ENCODE measurements around the gene SULT4A1.
"Not testable (repeated sequence)": the region's sequence is repeated elsewhere in the genome, so short reads cannot be mapped to it uniquely, and the experiment has no call there.

SULT4A1 gene

DNA sequence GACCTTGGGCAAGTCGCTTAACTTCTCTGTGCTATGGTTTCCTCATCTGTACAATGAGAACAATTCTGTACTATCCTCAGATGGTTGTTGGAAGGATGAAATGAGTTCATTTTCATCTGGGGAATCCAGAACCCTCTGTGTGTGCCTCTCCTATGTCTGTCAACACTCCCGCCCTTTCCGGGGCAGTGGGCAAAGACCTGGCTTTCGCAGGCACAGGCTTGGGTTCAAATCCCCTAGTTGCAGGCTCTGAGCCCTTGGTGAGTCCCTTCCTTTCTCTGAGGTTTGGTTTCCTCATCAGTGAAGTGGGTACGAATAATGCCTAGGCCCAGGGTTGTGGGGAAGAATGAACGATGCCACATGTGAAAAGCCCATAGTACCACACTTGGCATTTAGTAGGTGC, 23.5 kb upstream of the SULT4A1 start:
- DNase-seq, result no peak

DNA sequence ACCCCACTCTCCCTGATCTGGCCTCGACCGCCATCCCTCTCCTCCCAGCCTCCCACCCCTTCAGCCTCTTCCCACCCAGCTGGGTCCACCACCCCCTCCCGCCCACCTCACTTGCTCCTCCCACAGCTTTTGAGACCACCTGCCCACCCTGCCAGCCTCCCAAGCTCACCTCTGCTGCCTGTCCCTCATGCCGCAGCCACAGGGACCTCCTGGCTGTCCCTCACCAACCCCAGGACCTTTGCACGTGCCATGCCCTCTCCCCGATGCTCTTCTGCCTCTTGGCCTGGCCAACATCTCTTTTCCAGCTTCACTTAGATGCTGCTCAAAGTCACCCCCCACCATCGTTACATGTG, 23.0 kb upstream of the SULT4A1 start:
- no peak for DNase-seq

DNA sequence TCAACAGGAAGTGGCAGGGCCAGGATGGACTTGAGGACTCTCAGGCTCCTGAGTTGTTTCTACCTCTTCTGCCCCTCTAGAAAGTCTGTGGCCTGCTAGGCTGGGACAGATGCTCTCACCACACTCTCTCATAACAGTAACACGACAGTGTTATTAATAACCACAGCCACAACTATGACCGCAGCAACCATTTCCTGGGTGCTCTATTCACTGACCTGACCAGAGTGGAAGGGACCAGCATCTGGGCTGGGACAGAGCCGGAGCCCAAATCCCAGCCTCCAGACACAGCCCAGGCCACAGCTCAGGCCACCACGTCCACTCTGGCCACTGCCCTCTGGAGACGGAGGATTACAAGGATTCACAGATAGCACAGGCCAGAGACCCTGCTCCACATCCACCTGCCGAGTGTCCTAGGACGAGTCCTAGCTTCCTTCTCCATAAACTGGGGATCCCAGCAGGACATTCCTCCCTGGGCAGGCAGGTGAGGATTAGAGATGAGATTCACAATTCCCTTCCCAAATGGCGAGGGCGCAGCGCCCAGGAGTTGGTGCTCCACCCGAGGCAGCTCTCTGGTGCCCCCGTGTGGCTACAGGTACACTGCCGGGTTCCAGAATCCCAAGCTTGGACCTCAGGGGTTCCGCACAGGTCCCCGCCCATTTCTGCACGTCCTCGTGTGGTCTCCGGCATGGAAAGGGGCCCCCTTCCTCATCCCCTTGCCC, 22.4 kb upstream of the SULT4A1 start:
- peak; percentile 69 for DNase-seq

DNA sequence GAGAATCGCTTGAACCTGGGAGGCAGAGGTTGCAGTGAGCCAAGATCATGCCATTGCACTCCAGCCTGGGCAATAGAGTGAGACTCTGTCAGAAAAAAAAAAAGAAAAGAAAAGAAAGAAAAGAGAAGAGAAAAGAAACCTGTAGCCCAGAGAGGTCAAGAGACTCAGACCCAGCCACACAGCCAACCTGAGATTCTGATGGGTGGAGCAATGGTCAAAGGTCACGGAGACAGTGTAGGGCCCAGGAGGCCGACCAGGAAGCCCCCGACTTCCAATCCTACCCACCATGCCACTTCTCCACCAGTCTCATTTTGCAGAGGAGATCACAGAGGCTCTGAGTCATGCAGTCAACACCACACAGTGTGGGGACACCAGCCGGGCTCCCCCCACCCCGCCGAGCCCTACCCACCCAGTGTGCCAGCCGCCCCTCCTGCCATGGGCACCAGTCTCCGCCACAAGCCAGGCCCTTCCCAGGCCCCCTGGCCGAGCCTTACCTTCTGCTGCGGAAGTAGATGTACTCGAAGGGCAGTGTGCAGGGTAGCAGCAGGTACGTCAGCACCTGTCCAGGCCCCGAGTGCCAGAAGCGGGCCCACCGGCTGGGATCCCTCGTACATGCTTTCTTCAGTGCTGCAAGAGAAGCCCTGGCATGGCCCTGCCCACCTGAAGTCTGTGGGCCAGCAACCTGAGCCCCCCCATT, 21.6 kb upstream of the SULT4A1 start:
- DNase-seq, result no peak

DNA sequence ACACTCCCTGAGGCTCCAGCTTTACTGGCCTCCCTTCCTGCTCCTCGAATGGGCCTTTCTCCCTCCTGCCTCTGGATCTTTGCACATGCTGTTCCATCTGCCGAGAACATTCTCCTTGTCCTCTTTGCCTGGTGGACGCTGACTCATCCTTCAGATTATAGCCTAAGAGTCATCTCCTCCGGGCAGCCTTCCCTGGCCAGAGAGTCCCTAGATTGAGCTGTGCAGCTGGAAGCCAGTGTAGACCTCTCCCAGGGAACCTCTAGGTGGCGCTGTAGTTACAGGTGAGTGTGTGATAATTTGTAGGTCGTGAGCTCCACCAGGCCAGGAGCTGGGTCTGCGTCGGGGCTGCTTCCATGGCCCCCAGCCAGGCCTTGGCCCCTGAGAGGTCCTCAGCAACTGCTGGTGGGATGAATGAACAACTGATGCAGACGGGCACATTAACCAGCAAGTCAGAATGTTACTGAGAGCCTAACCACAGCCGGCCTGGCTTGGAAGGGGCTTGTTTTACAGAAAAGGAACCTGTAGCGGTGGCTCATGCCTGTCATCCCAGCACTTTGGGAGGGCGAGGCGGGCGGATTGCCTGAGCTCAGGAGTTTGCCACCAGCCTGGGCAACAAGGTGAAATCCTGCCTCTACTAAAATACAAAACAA, 20.8 kb upstream of the SULT4A1 start:
- peak; percentile 91 for DNase-seq

DNA sequence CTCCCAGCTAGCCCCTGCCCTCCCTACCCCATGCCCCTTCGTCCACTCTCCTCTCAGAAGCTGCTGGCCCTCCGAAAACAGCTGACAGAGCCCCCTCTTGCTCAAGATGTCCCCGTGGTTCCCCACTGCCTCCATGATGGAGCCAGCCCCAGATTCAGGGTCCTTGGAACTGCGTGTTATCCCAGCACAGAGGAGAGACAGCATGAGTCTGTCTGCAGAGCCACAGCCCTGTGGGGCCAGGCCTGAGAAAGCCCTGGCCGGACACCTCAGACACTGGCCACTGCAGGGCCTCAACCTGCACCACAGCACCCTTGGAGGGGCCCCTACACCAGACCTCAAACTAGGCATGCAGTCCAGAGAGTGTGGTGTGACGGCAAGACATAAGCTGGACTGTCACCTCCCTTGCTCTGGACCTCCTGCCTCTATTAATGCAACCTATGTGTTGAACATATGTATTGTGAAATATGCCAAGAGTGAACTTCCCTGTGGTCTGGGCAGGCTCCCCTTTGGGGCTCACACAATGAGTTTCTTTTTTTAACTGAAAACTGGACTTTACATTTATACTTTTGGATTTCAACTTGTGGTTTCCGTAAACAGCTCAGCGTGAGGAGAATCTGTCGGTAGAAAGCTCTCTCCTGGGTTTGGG, 19.9 kb upstream of the SULT4A1 start:
- DNase-seq, result no peak

DNA sequence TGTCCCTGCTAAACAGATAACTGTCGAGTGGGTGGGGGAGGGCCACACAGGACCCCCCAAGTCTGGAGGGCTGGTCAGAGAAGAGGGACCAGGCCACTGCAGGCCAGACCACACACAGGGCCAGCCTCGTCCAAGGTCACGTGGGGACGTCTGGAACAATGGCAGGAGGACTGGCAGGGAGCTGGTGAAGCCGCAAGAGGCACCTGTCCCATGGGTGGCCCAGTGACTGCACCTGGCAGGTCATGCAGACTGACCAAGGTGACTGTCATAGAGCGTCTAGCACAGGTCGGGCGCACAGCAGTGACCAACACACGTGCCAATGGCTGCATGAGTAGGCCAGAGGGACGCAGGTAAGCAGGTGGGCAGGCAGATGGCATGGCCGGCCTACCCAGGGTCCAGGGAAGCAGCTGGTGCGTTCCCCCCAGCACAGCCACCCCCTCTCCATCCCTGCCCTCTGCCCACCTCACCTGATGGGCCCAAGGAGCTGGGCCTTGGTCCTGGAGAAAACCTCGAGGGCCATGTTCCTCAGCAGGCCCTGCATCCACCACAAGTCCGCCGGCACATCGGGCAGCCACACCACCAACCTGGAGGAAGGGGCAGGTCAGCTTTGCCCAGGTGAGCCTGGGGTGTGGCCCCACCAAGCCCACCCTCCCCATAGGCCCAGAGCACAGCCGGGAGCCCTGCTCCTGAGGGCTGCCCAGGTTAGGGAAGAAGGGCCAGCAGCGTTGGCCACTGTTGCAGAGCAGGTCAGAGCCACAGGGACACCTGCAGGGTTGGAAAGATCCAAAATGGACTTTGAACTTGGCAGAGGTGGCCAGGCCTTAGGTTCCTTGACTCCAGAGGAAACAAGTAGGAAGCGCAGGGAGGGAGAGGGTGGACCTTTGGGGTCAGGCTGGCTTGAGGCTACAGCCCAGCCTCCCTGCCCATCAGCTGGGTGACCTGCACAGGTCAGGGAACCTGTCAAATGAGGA, 19.1 kb upstream of the SULT4A1 start:
- DNase-seq, result no peak

DNA sequence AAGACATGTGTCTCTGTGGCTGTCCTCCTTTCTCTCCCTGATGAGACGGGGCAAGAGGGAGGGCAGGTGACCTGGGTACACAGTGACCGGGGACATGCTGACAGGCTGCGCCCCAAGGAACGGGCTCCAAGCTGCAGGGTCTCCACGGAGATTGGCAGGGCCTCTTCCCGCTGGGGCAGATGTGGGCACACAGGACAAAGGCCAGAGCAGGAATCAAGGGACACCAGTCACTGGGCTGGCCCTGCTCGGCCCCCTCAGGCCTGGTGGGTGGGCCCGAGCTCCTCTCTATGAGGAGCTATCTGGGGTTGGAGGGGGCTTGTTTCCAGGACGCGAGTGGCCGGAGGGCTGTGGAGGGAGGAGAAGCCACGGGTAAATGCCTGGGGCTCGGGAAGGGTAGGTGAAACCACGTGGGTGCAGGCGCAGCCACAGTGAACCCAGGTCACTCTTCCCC, 18.3 kb upstream of the SULT4A1 start:
- no peak for DNase-seq

DNA sequence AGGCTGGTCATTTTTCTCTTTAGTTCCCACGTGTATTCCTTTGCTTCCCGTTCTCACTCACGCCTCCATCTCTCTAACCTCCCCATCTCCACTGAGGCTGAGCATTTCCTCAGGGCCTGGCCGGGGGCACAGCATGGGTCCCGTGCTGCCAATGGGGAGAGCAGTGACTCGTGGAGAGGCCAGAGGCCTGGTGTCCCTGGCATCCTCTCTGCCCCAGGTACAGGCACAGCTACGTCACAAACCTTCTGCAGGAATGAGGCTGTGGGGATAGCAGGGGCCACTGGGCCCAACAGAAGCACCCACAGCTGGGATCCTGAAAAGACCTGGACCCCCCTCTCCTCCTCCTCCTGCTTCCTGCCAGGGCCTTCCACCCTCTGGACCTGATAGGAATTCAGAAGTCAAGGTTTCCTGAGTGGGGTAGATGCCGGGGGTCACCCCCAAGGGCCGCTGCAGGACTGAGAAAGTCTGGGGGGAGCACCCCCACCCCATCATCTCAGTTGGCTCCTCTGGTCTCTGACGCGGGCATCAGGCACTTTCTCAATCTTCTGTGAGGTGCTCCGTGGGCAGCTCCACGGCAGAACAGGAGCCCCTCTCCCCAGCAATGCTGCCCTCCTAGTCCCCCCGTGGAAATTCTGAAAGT, 17.7 kb upstream of the SULT4A1 start:
- no peak for DNase-seq

DNA sequence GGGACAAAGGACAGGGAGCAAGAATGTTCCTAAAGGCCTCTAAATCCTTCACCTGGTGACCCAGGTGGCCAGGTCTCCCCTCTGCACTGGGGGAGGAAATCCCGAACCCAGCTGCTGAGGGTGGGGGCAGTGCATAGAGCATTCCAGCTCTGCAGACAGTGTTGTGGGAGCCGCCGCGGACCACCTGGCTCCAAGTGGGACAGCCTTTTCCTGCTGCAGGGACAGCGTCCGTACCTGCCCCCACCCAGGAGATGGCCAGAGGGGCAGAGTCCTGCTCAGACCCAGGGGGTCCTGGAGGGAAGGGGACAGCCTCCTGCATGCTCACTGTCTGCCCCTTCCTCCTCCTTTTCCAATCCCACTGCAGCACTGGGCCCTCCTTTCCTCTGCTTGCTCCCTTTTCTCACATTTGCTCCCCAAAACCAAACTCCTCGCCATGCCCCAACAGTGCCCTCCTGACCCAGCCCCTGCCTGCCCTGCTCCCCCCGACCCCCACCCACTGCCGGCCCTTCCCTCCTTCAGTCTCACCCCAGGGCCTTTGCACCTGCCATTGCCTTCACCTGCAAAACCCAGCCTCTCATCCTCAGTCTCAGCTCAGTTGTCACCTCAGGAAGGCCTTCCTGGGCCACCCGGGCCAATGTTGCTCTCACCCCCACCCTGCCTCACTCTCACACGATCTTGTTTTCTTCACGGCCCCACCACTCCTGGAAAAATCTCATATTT, 16.7 kb upstream of the SULT4A1 start:
- no peak for DNase-seq

DNA sequence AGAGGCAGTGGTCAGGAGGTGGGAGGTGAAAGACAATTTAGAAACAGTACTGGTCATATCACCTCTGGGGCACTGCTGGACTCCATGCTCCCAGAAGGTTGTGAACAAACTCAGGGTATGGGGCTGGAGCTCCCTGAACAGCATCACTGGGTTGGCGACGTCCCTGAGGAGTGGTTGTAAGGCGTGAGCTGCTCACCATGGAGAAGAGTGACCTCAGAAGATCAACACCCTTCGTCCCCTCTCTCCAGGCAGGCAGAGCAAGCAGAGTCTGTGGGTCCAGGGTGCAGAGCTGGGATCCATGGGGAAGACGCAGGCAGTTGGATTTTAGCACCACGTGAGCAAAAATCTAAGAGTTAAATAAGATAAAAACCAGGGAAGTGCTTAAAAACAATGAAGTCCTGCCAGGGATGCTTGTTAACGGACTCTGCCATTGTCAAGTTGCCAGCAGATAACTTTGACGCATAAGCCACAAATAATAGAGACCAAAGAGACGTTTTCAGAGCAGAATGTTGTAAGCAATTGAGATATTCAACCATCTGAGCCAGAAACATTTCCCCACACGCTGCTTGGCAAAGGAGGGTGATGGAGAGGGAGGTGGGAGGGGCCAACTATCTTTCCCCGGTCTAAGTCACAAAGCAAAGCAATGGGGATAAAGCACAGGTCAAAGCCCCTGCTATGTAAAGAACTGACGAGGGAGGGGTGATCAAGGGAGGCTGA, 15.9 kb upstream of the SULT4A1 start:
- no peak for DNase-seq

DNA sequence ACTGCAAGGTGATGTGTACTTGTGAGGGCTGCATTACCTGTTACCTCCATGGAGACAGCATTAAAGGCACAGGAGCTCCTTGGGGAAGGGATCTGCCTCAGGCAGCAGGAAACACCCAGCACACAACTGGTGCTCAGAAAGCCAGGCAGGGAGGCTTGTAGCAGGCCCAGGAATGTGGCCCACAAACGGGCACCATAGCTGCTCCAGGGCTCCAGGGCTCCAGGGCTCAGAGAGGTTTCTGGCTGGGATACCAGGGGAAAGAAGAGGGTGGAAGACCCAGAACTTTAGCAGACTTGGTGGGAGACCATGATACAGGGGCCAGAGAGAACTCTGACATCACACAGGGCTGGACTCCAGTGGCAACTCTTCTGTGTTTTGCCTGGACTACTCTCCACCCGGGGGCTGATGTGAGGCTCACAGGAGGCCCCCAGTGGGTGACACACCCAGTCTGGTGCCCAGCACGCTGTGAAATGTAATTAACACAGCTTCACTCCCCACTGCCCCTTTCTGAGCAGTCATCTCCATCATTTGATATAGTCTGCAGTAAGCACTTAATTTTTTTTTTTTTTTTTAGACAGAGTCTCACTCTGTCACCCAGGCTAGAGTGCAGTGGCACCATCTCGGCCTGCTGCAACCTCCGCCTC, 14.7 kb upstream of the SULT4A1 start:
- DNase-seq, result no peak

DNA sequence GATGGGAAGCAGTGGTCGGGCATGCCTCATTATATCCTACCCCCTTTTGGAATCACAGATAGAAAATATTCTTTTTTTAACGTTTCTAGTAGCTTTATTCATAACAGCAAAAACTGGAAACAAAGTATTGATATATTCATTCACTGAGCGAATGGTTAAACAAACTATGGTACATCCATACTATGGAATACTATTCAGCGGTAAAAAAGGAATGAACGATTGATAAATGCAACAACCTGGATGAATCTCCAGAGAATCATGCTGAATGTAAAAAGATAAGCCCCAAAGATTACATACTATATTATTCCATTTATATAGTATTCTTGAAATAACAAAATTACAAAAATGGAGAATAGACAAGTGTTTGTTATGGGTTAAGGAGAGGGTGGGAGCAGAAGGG, 7.5 kb upstream of the SULT4A1 start:
- DNase-seq, result no peak

DNA sequence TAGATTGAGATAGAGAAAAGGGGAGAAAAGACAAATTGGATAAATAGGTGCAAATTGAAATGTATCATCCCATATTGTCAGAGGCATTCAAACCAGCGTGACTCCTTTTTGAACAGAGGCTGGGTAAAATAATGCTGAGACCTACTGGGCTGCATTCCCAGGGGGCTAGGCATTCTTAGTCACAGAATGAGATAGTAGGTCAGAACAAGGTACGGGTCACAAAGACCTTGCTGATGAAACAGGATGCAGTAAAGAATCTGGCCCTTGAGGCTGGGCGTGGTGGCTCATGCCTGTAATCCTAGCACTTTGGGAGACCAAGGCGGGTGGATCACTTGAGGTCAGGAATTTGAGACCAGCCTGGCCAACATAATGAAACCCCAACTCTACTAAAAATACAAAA, 6.7 kb upstream of the SULT4A1 start:
- DNase-seq, result not testable (repeated sequence)

DNA sequence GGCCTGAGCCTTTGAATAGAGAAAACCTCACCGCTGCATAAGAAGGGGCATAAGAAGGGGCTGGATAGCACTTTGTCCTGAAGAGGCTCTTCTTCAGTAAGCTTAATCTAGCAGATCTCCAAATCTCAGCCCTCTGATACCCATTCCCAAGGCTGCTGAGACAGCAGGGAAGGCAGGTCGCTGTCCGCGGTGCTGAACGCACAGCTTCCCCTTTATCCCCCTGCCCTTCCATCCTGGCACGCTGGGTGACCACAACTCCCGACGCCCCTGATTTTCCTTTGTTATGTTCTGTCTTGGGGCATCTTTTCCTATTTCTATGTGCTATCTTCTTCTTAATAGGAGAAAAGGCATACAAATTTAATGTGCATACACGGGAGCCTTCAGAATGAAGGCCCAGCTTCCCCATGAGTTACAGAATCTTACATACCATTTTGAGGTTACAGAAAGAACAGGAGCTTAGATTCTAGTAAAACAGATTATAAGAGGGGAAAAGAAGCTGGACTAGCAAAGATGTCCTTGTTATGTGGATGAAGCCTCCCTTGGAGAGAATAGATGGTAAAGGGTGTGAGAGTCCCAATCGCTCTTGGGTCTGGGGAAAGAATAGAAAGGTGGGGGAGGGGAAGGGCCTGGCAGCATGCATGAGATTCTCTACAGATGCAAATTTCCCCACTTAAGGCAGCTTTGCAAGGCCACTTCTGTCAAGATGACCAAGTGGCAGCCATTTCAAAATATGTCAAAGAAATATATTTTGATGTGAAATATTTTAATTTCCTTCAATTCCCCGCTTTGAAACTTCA, 5.7 kb upstream of the SULT4A1 start:
- peak; percentile 23 for DNase-seq

DNA sequence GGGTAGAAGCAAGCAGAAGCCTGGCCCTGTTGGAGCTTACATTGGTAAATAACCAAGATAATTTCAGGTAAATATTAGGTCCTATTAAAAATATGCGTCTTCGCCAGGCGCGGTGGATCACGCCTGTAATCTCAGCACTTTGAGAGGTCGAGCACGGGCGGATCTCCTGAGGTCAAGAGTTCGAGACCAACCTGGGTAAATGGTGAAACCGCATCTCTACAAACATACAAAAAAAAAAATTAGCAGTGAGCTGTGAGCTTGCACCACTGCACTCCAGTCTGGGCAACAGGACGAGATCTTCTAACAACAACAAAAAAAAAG, 529 bp upstream of the SULT4A1 start:
- DNase-seq, result no peak

DNA sequence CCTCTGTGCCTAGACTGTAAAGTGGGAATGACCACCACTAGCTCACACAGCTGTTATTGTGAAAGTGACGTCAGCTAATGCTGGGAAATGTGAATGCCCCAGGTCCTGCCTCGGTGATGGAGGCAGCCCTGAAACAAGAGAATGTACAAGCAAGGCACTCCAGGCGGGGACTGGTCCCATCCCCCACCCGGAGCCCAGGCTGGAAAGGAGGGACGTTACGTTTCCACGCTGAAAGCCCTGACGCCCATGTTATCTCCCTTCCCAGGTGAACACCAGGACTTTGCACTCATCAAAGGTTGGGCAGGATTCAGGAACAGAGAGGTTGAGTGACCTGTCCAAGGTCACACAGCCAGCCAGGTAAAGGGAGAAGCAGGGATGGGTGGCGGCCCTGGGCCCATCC, 784 bp downstream of the SULT4A1 start:
- DNase-seq, result peak; percentile 53

DNA sequence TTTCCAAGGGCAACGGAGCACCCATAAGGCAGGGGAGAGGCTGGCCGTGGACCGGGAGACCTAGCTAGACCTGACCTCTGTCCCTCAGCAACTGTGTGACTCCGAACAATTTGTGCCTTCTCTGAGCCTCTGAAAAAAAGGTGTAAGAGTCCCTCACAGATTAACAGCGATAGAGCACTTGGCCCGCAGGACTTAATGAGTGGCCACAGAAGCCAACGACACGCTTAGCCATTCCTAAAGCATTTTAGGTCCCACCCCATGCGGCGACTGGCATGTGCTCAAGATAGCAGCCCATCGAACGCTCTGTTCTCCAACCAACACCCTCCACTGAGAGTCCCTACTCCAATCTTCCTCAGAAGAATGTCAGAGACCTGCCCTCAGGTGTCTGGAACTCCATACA, 1.5 kb downstream of the SULT4A1 start:
- DNase-seq, result no peak

DNA sequence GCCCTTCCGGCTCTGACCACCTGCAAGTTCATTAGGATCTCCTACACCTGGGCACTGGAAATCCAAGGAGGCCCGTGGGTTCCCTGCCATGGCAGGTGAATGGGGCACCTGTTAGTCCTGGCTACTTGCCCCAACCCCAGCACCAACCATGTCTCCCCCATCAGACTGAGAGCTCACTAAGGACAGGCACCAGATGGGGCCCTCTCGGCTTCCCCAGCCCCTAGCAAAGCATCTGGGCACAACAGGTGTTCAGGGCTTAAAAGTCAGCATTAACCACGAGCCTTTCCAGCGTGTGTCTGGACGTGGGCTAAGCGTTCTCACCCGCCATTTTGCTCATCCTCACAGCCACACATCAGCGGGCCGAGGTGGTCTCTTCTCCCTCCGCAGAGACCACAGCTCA, 2.2 kb downstream of the SULT4A1 start:
- no peak for DNase-seq

Data from DMS53 (cell line).